HL-60 (cell line): Measurements from ENCODE around the gene MRM2.

Experiments used
- DNase-seq, 2 experiments: peaks; one replicate each; pipeline ENCODE4 v3.0.0-alpha.2; 2010 to 2020; ENCODE audit warnings: low read depth in 1 of 2, low spot score in 1 of 2
- H3K27ac ChIP-seq: fragments of 250-450 bp; sonication (Bioruptor Pico); replicated peaks from 2 replicates; pipeline ENCODE4 v1.5.1; 2020; ENCODE audit warnings: mild to moderate bottlenecking, moderate library complexity
- H3K27me3 ChIP-seq: fragments of 250-450 bp; sonication (Bioruptor Pico); 2 replicates; pipeline ENCODE4 v1.5.1; 2021; ENCODE audit warnings: mild to moderate bottlenecking, moderate library complexity; ENCODE audit not compliant: insufficient read depth, poor library complexity, severe bottlenecking
- H3K4me3 ChIP-seq: replicated peaks from 2 replicates; pipeline ENCODE4 v1.5.1; 2011; ENCODE audit warnings: mild to moderate bottlenecking, control low read depth, low read length; ENCODE audit not compliant: insufficient read depth
- GABPA ChIP-seq: IDR thresholded peaks from 2 replicates; pipeline ENCODE4 v1.6.1; 2012; ENCODE audit warnings: low read depth
- POLR2AphosphoS5 ChIP-seq: IDR thresholded peaks from 2 replicates; pipeline ENCODE4 v1.6.1; 2012; ENCODE audit warnings: low read depth
- SPI1 ChIP-seq: IDR thresholded peaks from 2 replicates; pipeline ENCODE4 v1.6.1; 2012; ENCODE audit warnings: low read depth, mild to moderate bottlenecking, borderline replicate concordance
- TF ChIP-seq, protein P1 (sequence below): IDR thresholded peaks from 2 replicates; pipeline ENCODE4 v1.6.1; 2012; ENCODE audit warnings: low read depth; ENCODE audit not compliant: insufficient replicate concordance
- TF ChIP-seq, protein P2 (sequence below): IDR thresholded peaks from one replicate; pipeline ENCODE4 v1.5.1; 2011; ENCODE audit warnings: low read length, control low read depth, inconsistent platforms; ENCODE audit not compliant: insufficient read depth

MRM2 gene

DNA sequence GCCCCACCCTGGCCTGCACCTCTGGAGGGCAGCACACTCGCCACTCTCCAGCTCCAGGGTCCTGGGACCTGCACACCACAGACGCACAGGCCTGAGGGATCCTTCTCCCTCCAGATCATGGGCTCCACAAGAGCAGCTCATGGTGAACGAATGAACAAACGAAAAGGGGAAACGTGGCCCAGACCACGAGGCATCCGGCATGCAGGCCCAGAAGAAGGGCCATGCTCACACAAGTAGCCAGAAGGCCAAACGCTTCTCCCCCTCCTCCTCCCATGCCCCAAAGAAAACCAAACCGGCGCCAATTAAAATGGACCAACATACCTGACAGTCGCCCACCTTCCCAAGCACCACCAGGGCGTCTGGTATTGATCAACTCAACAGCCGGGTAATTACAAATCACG lies 39.6 kb downstream of the MRM2 start:
- no peak for DNase-seq
- H3K4me3 ChIP-seq, result no peak overlapping the region
- TF ChIP-seq SPI1, result no peak
- no peak for TF ChIP-seq GABPA
- TF ChIP-seq POLR2AphosphoS5, result no peak
- TF ChIP-seq, protein P1, sequence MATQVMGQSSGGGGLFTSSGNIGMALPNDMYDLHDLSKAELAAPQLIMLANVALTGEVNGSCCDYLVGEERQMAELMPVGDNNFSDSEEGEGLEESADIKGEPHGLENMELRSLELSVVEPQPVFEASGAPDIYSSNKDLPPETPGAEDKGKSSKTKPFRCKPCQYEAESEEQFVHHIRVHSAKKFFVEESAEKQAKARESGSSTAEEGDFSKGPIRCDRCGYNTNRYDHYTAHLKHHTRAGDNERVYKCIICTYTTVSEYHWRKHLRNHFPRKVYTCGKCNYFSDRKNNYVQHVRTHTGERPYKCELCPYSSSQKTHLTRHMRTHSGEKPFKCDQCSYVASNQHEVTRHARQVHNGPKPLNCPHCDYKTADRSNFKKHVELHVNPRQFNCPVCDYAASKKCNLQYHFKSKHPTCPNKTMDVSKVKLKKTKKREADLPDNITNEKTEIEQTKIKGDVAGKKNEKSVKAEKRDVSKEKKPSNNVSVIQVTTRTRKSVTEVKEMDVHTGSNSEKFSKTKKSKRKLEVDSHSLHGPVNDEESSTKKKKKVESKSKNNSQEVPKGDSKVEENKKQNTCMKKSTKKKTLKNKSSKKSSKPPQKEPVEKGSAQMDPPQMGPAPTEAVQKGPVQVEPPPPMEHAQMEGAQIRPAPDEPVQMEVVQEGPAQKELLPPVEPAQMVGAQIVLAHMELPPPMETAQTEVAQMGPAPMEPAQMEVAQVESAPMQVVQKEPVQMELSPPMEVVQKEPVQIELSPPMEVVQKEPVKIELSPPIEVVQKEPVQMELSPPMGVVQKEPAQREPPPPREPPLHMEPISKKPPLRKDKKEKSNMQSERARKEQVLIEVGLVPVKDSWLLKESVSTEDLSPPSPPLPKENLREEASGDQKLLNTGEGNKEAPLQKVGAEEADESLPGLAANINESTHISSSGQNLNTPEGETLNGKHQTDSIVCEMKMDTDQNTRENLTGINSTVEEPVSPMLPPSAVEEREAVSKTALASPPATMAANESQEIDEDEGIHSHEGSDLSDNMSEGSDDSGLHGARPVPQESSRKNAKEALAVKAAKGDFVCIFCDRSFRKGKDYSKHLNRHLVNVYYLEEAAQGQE, result no peak
- TF ChIP-seq, protein P2, sequence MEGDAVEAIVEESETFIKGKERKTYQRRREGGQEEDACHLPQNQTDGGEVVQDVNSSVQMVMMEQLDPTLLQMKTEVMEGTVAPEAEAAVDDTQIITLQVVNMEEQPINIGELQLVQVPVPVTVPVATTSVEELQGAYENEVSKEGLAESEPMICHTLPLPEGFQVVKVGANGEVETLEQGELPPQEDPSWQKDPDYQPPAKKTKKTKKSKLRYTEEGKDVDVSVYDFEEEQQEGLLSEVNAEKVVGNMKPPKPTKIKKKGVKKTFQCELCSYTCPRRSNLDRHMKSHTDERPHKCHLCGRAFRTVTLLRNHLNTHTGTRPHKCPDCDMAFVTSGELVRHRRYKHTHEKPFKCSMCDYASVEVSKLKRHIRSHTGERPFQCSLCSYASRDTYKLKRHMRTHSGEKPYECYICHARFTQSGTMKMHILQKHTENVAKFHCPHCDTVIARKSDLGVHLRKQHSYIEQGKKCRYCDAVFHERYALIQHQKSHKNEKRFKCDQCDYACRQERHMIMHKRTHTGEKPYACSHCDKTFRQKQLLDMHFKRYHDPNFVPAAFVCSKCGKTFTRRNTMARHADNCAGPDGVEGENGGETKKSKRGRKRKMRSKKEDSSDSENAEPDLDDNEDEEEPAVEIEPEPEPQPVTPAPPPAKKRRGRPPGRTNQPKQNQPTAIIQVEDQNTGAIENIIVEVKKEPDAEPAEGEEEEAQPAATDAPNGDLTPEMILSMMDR, result no peak
- H3K27me3 ChIP-seq, result no peaks in the 10 kb centered on the region
- no peak overlapping the region for H3K27ac ChIP-seq

DNA sequence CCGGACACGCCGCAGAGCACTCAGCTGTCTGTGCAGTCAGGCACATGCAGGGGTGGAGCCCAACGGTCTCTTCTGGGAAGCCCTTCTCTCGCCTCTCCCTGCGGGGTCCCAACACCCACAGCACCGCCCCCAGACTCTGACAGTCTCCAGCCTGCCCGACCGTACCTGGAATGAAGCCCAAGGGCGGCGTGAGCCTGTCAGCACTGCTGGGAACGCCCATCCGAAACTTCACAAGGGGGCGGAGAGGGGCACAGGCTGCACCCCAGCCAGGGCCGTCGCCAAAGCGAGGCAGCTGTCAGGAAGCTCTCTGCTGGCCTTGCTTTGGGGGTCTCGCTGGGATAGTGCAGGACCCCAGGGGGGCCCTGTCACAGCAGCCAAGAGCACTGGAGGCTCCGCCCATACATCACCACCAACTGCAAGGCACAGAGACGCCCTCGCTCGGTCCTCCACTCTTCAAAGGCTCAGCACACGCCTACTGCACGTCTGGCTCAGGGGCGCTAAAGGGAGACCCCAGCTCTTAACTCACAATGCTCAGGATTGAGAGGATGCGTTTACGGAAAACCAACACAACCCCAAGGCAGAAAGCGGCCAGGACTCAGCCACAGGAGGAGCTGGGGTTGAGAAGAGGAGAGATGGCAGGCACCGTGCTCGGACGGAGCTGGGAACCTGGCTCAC lies 40.2 kb downstream of the MRM2 start:
- TF ChIP-seq POLR2AphosphoS5 (no peak), GABPA (no peak), SPI1 (no peak)
- TF ChIP-seq, protein P1, result no peak
- TF ChIP-seq, protein P2, result no peak
- no peaks in the 10 kb centered on the region for H3K27me3 ChIP-seq
- no peak for DNase-seq
- no peak overlapping the region for H3K27ac ChIP-seq
- H3K4me3 ChIP-seq, result no peak overlapping the region

DNA sequence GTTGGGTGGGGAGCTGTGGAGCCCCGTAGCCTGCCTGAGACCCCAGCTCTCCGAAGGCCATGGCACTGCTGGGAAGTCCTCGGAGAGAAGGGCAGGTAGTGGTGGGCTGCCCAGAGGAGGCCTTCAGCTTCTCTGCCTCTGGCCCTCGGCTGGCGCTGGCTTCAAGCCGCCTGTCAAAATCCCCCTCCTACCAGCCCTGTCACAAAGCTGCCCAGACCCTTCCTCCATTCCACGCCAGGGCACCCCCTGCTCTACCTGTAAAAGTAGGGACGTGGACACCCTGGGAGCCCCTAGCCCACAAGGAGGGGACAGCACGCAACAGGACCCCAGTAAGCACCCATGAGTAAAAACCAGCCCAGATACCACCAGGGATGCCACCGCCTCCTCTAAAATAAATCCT lies 40.9 kb downstream of the MRM2 start:
- no peak for TF ChIP-seq POLR2AphosphoS5
- TF ChIP-seq GABPA, result no peak
- TF ChIP-seq, protein P1, result no peak
- no peak for TF ChIP-seq SPI1
- TF ChIP-seq, protein P2, result no peak
- no peak for DNase-seq
- Histone ChIP-seq H3K4me3 (no peak overlapping the region), H3K27me3 (no peaks in the 10 kb centered on the region), H3K27ac (no peak overlapping the region)
